Measurements from ENCODE around the gene PTPRJ. TPM values are rescaled to one million over a fixed set of nuclear protein-coding genes. Genes with fewer than 3 reads are reported as not detected.

Gene PTPRJ
- total and polyA plus RNA-seq, 2 of the 4 experiments (the other 2 are of a cell fraction) = 5.6 to 14.9 TPM

- H3K9me1 ChIP-seq (ENCODE audit: insufficient read depth, low read length) = no peaks in the 10 kb centered on the region
- no peak overlapping the region for H4K5ac ChIP-seq (ENCODE audit: low read depth, low read length)
- H3K9me3 ChIP-seq (ENCODE audit: control insufficient read depth, insufficient read depth, low read length) = peaks cover 3% of the 10 kb centered on the region
- H4K91ac ChIP-seq (ENCODE audit: insufficient read depth, low read depth, low read length) = no peak overlapping the region
- DNase-seq (no peak), ATAC-seq (ENCODE audit: low read depth) (no peak)
- no peak overlapping the region for H2BK20ac ChIP-seq (ENCODE audit: low read depth, low read length)
- no peak overlapping the region for H2AFZ ChIP-seq (replicated peaks; ENCODE audit: low read length, poor library complexity)
- peaks cover 2 to 12% of the 10 kb centered on the region in 2 experiments; a peak in 3 of 4 replicates for H3K79me1 ChIP-seq (ENCODE audit: low read depth in 1 of 2, low read length in 2 of 2)
- H3K4me2 ChIP-seq (ENCODE audit: low read depth, low read length) = no peak overlapping the region
- ChIA-PET POLR2A (ENCODE audit: unreplicated experiment) (no interaction called here), CTCF (interaction anchor here (0.8 kb wide), 1 partner anchor 181 kb away, joined by 3 read pairs; no protein-coding TSS in a partner anchor)
- no peak overlapping the region for H3K56ac ChIP-seq (ENCODE audit: extremely low read depth, insufficient read depth, low read length)
- TF ChIP-seq CHD1 (IDR thresholded peaks at IDR 0.05; ENCODE audit: low read depth, low read length) (no peak), CTCF (conservative IDR thresholded peaks at IDR 0.05; ENCODE audit: low read depth, low read length) (no peak), RFX5 (IDR thresholded peaks at IDR 0.05; ENCODE audit: low read depth, low read length) (no peak), CEBPB (IDR thresholded peaks at IDR 0.05; ENCODE audit: low read depth, low read length) (no peak), BHLHE40 (IDR thresholded peaks at IDR 0.05; ENCODE audit: low read depth, low read length) (no peak), RAD21 (IDR thresholded peaks at IDR 0.05; ENCODE audit: low read length) (no peak), MAZ (IDR thresholded peaks at IDR 0.05; ENCODE audit: borderline replicate concordance, low read depth, low read length) (no peak), USF2 (IDR thresholded peaks at IDR 0.05; ENCODE audit: low read depth, low read length) (no peak), RCOR1 (IDR thresholded peaks at IDR 0.05; ENCODE audit: insufficient replicate concordance, low read length) (no peak), NFE2L2 (IDR thresholded peaks at IDR 0.05; ENCODE audit: low read depth, low read length) (no peak), MAFK (IDR thresholded peaks at IDR 0.05; ENCODE audit: low read depth, low read length) (no peak), FOS (IDR thresholded peaks at IDR 0.05; ENCODE audit: low read depth, low read length) (no peak), POLR2A (IDR thresholded peaks at IDR 0.05; ENCODE audit: low read depth, low read length) (no peak), SMC3 (IDR thresholded peaks at IDR 0.05; ENCODE audit: low read depth, low read length) (no peak), MXI1 (IDR thresholded peaks at IDR 0.05; ENCODE audit: borderline replicate concordance, low read depth, low read length) (no peak)
- TF ChIP-seq, protein P1, sequence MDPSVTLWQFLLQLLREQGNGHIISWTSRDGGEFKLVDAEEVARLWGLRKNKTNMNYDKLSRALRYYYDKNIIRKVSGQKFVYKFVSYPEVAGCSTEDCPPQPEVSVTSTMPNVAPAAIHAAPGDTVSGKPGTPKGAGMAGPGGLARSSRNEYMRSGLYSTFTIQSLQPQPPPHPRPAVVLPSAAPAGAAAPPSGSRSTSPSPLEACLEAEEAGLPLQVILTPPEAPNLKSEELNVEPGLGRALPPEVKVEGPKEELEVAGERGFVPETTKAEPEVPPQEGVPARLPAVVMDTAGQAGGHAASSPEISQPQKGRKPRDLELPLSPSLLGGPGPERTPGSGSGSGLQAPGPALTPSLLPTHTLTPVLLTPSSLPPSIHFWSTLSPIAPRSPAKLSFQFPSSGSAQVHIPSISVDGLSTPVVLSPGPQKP (IDR thresholded peaks at IDR 0.05; ENCODE audit: borderline replicate concordance, low read depth, low read length) = no peak
- H3K36me3 ChIP-seq (ENCODE audit: control insufficient read depth, insufficient read depth, low read length) = no peaks in the 10 kb centered on the region
- no peak overlapping the region for H3K23ac ChIP-seq (ENCODE audit: low read depth, low read length)
- dilution Hi-C loops (cut with HindIII; ENCODE audit: low sequenced_read_pairs, unreplicated experiment) = no loop called here
- no peaks in the 10 kb centered on the region for H3K27me3 ChIP-seq (ENCODE audit: control insufficient read depth, insufficient read depth, low read length)
- no peak overlapping the region for H3K14ac ChIP-seq (replicated peaks; ENCODE audit: low read depth, low read length)
- no peak overlapping the region for H3K4ac ChIP-seq (ENCODE audit: low read depth, low read length)
- H2BK5ac ChIP-seq (ENCODE audit: low read depth, low read length, poor library complexity, severe bottlenecking) = no peak overlapping the region
- H3K18ac ChIP-seq (ENCODE audit: low read depth, low read length) = no peak overlapping the region
- H2AK9ac ChIP-seq (replicated peaks; ENCODE audit: low read depth, low read length, poor library complexity) = no peak overlapping the region
- no peak overlapping the region for H3K27ac ChIP-seq (ENCODE audit: insufficient read depth, low read length)
- no peak overlapping the region for H3K9ac ChIP-seq (ENCODE audit: low read depth, low read length)
- in situ Hi-C loops (cut with MboI; ENCODE audit: low sequenced_read_pairs) = loop anchor here (5.0 kb wide), 1 partner anchor 182 kb away; no protein-coding TSS in a partner anchor
- BruUV-seq (replicated peaks) = no TSS peak
- no peaks in the 10 kb centered on the region for H4K20me1 ChIP-seq (ENCODE audit: insufficient read depth, low read length)
- H3K4me3 ChIP-seq (ENCODE audit: insufficient read depth, low read depth, low read length) = no peak overlapping the region
- no peak overlapping the region for H2BK15ac ChIP-seq (ENCODE audit: low read depth, low read length)
- 0 out of 2 replicates have a peak, but pooled peaks cover under 1% of the 10 kb centered on the region for H3K4me1 ChIP-seq (ENCODE audit: control insufficient read depth, insufficient read depth, low read length)
- no peak overlapping the region for H2AK5ac ChIP-seq (ENCODE audit: low read depth, low read length)
- no peak overlapping the region for H2BK120ac ChIP-seq (ENCODE audit: low read depth, low read length)
- WGBS, 2 experiments (ENCODE audit: extremely low coverage in 2 of 2, insufficient read length in 1 of 2) = no CpG with 5 or more reads among the region's 1 CpG
- H4K8ac ChIP-seq (ENCODE audit: low read depth in 2 of 2, low read length in 2 of 2) = no peak overlapping the region
- intact Hi-C loops (cut with micrococcal nuclease) = no loop called here
These were observed 134.4 kb downstream of the PTPRJ start for GRCh38 chr11:48114740-48115139.
